Measurements from ENCODE around the gene PDCD4. TPM values are rescaled to one million over a fixed set of nuclear protein-coding genes. Genes with fewer than 3 reads are reported as not detected.

Gene PDCD4
- total and polyA plus RNA-seq, 4 donors, result 81.8 to 123 (median 104) TPM

DNA sequence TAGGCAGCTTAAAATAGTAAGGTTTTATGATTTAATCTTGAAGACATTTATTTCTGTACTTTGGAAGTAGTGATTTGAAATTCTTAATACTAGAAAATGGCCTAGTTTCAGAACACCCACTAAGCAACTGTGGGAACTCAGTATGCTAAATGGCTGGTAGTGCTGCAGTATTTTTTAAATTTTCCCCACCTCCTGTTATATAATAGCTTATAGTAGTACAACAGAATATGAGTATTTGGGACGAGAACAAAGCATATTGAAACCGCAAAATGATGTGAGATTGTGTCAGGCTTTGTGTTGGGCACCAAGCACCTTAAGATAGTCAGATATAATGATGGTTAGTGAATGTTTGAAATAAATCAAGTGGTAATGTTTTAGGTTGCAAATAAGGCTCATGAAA, 55.7 kb downstream of the PDCD4 start:
- no peak overlapping the region for H3K27ac ChIP-seq (ENCODE audit: low read depth, low read length)
- no peaks in the 10 kb centered on the region for H3K9me3 ChIP-seq (ENCODE audit: control insufficient read depth, insufficient read depth, low read length)
- DNase-seq (ENCODE audit: low read depth in 4 of 6, low spot score in 6 of 6), result peak in 1 of 6 donors; percentile 17
- no peaks in the 10 kb centered on the region for H3K36me3 ChIP-seq (ENCODE audit: control insufficient read depth, insufficient read depth, low read length)
- WGBS (ENCODE audit: insufficient coverage), result 83% methylated on average over 1 of the region's 2 CpGs
- no peaks in the 10 kb centered on the region for H3K27me3 ChIP-seq (ENCODE audit: control insufficient read depth, insufficient read depth, low read length)
- no peak overlapping the region for H3K4me3 ChIP-seq (ENCODE audit: low read depth, low read length)
- no peaks in the 10 kb centered on the region for H3K4me1 ChIP-seq (ENCODE audit: control insufficient read depth, insufficient read depth, low read length)

DNA sequence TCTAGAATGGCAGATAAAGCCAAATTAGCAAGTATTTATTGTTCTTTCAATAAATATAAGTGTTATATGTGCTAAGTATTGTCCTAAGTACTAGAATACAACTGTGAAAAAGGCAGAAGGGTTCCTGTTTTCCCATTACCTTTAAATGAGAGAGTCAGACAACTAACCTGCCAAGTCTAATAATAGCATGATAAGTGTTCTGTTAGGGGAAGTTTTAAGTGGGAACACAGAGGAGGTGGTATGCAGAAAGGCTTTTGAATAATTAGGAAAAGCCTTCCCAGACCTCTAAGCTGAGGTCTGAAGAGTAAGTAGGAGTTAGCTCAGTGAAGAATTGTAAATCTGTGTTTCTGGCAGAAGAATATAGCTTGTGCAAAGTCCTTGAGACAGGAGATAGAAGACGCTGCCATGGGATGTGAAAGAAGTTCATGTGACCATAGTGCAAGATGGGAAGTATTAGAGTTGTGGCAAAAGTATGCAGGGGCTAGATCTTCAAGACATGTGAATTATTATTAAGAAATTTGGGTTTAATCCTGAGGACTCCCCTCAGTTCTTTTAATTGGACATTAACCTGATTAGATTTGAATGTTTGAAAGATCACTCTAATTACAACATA, 60.1 kb downstream of the PDCD4 start:
- no peaks in the 10 kb centered on the region for H3K4me1 ChIP-seq (ENCODE audit: control insufficient read depth, insufficient read depth, low read length)
- H3K27me3 ChIP-seq (ENCODE audit: control insufficient read depth, insufficient read depth, low read length), result no peaks in the 10 kb centered on the region
- no peak for DNase-seq (ENCODE audit: low read depth in 4 of 6, low spot score in 6 of 6)
- 71% methylated on average over 1 of the region's 1 CpG for WGBS (ENCODE audit: insufficient coverage)
- no peaks in the 10 kb centered on the region for H3K9me3 ChIP-seq (ENCODE audit: control insufficient read depth, insufficient read depth, low read length)
- no peak overlapping the region for H3K27ac ChIP-seq (ENCODE audit: low read depth, low read length)
- no peak overlapping the region for H3K4me3 ChIP-seq (ENCODE audit: low read depth, low read length)
- H3K36me3 ChIP-seq (ENCODE audit: control insufficient read depth, insufficient read depth, low read length), result no peaks in the 10 kb centered on the region

DNA sequence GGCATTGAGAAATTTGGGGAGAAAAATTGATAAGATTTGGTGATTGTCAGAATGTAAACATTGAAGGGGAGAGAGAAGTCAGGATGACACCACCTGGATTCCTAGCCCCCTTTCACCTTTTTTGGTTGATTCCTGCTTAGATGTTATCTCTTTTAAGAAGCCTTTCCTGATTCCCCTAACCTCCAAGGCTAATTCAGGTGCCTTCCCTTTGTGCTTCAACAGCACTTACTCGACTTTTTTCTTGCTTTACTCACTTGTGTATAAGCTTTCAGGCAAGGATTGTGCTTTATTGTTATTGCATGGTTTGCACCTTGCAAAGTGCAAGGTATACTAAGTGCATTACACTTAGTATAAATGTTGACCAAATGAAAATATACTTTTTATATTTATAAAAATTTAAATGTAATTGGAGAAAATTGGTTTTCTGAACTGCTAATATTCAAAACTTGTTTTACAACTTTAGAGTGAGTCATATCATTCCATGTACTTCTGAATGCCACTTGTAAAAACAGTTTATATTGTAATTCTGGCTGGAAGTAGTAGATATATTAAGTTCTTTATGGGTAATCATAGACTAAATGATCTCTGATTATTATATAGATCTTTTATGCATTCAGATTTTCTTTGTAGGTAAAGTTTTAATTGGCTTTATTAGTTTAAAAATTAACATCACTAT, 60.9 kb downstream of the PDCD4 start:
- Histone ChIP-seq H3K27ac (ENCODE audit: low read depth, low read length) (no peak overlapping the region), H3K9me3 (ENCODE audit: control insufficient read depth, insufficient read depth, low read length) (no peaks in the 10 kb centered on the region), H3K4me3 (ENCODE audit: low read depth, low read length) (no peak overlapping the region), H3K4me1 (ENCODE audit: control insufficient read depth, insufficient read depth, low read length) (no peaks in the 10 kb centered on the region), H3K27me3 (ENCODE audit: control insufficient read depth, insufficient read depth, low read length) (no peaks in the 10 kb centered on the region), H3K36me3 (ENCODE audit: control insufficient read depth, insufficient read depth, low read length) (no peaks in the 10 kb centered on the region)
- no peak for DNase-seq (ENCODE audit: low read depth in 4 of 6, low spot score in 6 of 6)
- no CpG with 5 or more reads among the region's 1 CpG for WGBS (ENCODE audit: insufficient coverage)

DNA sequence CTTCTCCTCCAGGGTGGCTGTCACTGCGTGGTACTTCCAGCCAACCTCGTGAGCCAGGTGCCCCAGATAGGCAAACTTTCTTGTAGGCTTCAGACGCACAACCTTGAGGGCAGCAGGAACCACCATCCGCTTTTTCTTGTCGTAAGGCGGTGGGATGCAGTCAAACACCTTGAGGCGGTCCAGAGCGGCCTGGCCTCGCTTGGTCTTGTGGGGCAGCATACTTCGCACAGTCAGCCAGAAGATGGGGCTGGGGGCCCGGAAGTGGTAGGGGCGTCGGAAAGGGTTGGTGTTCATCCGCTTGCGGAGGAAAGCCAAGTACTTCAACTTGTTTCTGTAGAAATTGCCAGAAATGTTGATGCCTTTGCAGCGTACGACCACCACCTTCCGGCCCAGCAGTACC, 65.0 kb downstream of the PDCD4 start:
- Histone ChIP-seq H3K36me3 (ENCODE audit: control insufficient read depth, insufficient read depth, low read length) (peaks cover 4% of the 10 kb centered on the region), H3K27ac (ENCODE audit: low read depth, low read length) (no peak overlapping the region), H3K4me3 (ENCODE audit: low read depth, low read length) (no peak overlapping the region), H3K4me1 (ENCODE audit: control insufficient read depth, insufficient read depth, low read length) (no peaks in the 10 kb centered on the region), H3K9me3 (ENCODE audit: control insufficient read depth, insufficient read depth, low read length) (no peaks in the 10 kb centered on the region), H3K27me3 (ENCODE audit: control insufficient read depth, insufficient read depth, low read length) (no peaks in the 10 kb centered on the region)
- 98% methylated on average over 18 of the region's 18 CpGs for WGBS (ENCODE audit: insufficient coverage)
- no peak for DNase-seq (ENCODE audit: low read depth in 4 of 6, low spot score in 6 of 6)

DNA sequence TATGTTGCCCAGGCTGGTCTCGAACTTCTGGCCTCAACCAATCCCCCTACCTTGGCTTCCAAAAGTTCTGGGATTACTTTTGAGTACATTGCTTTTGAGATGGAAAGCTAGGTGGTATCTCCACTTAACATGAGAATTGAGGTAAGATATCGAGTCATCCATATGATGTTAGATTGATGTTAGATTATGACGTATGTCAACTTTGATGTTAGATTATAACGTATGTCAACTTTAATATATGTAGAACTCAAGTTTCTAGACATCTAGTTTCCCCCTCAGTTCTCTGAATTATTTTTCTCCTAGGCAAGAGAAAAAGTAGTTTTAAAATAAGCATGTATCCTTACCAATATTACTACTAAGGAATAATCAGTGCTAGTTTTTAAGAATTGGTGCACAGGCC, 67.7 kb downstream of the PDCD4 start:
- no peak for DNase-seq (ENCODE audit: low read depth in 4 of 6, low spot score in 6 of 6)
- peaks cover 2% of the 10 kb centered on the region for H3K9me3 ChIP-seq (ENCODE audit: control insufficient read depth, insufficient read depth, low read length)

GRCh38 chr10:110944792-110945396, 73.2 kb downstream of the PDCD4 start:
- H3K9me3 ChIP-seq (ENCODE audit: control insufficient read depth, insufficient read depth, low read length), result peaks cover 7% of the 10 kb centered on the region
- no peaks in the 10 kb centered on the region for H3K4me1 ChIP-seq (ENCODE audit: control insufficient read depth, insufficient read depth, low read length)

More for the DNA sequence above, 67.7 kb downstream of the PDCD4 start:
- Histone ChIP-seq H3K4me1 (ENCODE audit: control insufficient read depth, insufficient read depth, low read length) (no peaks in the 10 kb centered on the region), H3K4me3 (ENCODE audit: low read depth, low read length) (no peak overlapping the region), H3K36me3 (ENCODE audit: control insufficient read depth, insufficient read depth, low read length) (peaks cover 4% of the 10 kb centered on the region), H3K27me3 (ENCODE audit: control insufficient read depth, insufficient read depth, low read length) (no peaks in the 10 kb centered on the region), H3K27ac (ENCODE audit: low read depth, low read length) (no peak overlapping the region)
- WGBS (ENCODE audit: insufficient coverage), result no CpG with 5 or more reads among the region's 4 CpGs

GRCh38 chr10:110946496-110946895, 74.8 kb downstream of the PDCD4 start:
- Histone ChIP-seq H3K27ac (ENCODE audit: low read depth, low read length) (no peak overlapping the region), H3K4me3 (ENCODE audit: low read depth, low read length) (no peak overlapping the region), H3K4me1 (ENCODE audit: control insufficient read depth, insufficient read depth, low read length) (no peaks in the 10 kb centered on the region), H3K9me3 (ENCODE audit: control insufficient read depth, insufficient read depth, low read length) (peaks cover 7% of the 10 kb centered on the region), H3K36me3 (ENCODE audit: control insufficient read depth, insufficient read depth, low read length) (no peaks in the 10 kb centered on the region), H3K27me3 (ENCODE audit: control insufficient read depth, insufficient read depth, low read length) (no peaks in the 10 kb centered on the region)
- DNase-seq (ENCODE audit: low read depth in 4 of 6, low spot score in 6 of 6), result no peak
- 80% methylated on average over 1 of the region's 1 CpG for WGBS (ENCODE audit: insufficient coverage)

More at GRCh38 chr10:110944792-110945396, 73.2 kb downstream of the PDCD4 start:
- H3K27me3 ChIP-seq (ENCODE audit: control insufficient read depth, insufficient read depth, low read length), result no peaks in the 10 kb centered on the region
- DNase-seq (ENCODE audit: low read depth in 4 of 6, low spot score in 6 of 6), result no peak
- WGBS (ENCODE audit: insufficient coverage), result 79% methylated on average over 3 of the region's 5 CpGs
- peaks cover 4% of the 10 kb centered on the region for H3K36me3 ChIP-seq (ENCODE audit: control insufficient read depth, insufficient read depth, low read length)
- no peak overlapping the region for H3K4me3 ChIP-seq (ENCODE audit: low read depth, low read length)
- no peak overlapping the region for H3K27ac ChIP-seq (ENCODE audit: low read depth, low read length)

DNA sequence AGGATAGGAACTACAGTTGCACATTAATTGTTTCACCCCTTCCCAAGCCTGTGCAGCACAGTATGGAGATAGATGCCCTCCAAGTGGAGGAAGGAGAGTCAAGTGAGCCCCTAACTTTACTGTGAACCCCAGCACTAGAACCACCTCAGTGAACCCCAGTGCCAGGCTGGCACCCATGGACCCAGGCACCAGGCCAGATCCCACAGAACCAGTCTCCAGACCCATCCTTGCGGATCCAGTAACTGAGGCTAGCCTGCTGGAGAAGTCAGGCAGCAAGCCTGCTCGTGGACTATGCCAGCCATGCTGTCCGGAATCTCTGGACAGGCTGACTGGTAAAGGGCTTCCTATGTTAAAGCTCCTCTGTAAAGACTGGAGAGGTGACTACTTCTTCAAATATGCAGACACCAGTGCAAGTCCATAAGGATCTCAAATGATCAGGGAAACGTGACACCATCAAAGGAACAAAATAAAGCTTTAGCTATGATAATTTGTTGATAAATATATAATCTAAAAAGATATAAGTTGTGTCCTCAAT, 75.4 kb downstream of the PDCD4 start:
- no peaks in the 10 kb centered on the region for H3K27me3 ChIP-seq (ENCODE audit: control insufficient read depth, insufficient read depth, low read length)
- no peaks in the 10 kb centered on the region for H3K4me1 ChIP-seq (ENCODE audit: control insufficient read depth, insufficient read depth, low read length)
- H3K4me3 ChIP-seq (ENCODE audit: low read depth, low read length), result no peak overlapping the region
- H3K9me3 ChIP-seq (ENCODE audit: control insufficient read depth, insufficient read depth, low read length), result peaks cover 7% of the 10 kb centered on the region
- no peaks in the 10 kb centered on the region for H3K36me3 ChIP-seq (ENCODE audit: control insufficient read depth, insufficient read depth, low read length)
- 67% methylated on average over 3 of the region's 4 CpGs for WGBS (ENCODE audit: insufficient coverage)
- H3K27ac ChIP-seq (ENCODE audit: low read depth, low read length), result no peak overlapping the region
- no peak for DNase-seq (ENCODE audit: low read depth in 4 of 6, low spot score in 6 of 6)
